ENCODE data around the gene ZNF541. TPM values are rescaled to one million over a fixed set of nuclear protein-coding genes. Genes with fewer than 3 reads are reported as not detected.

Gene ZNF541
- total RNA-seq, 1 experiment from 2014 or later = not detected

GRCh38 chr19:47595944-47596343 is 23.0 kb upstream of the ZNF541 start:
- POLR2A ChIA-PET (ENCODE audit: unreplicated experiment) = no interaction called here
- intact Hi-C loops (cut with micrococcal nuclease; ENCODE audit: unreplicated experiment) = no loop called here
- Histone ChIP-seq H3K9me3 (ENCODE audit: insufficient read depth, low read depth) (no peaks in the 10 kb centered on the region), H3K36me3 (ENCODE audit: low read depth) (no peaks in the 10 kb centered on the region), H3K4me3 (no peak overlapping the region), H3K79me2 (ENCODE audit: low read depth) (no peaks in the 10 kb centered on the region; the same call in 1 of the 2 replicates), H3K4me2 (no peak overlapping the region), H3K27ac (no peak overlapping the region), H2AFZ (no peak overlapping the region), H4K20me1 (ENCODE audit: insufficient read depth) (no peaks in the 10 kb centered on the region), H3K27me3 (ENCODE audit: insufficient read depth, low read depth) (no peaks in the 10 kb centered on the region), H3K9me2 (ENCODE audit: insufficient read depth) (no peaks in the 10 kb centered on the region), H3F3A (ENCODE audit: insufficient read depth, low read depth) (peaks cover 30% of the 10 kb centered on the region), H3K4me1 (replicated peaks; ENCODE audit: insufficient read depth) (peaks cover 18% of the 10 kb centered on the region)
- no TSS peak for BruUV-seq (replicated peaks)
- TF ChIP-seq CTCF (conservative IDR thresholded peaks at IDR 0.05) (no peak), EZH2 (IDR thresholded peaks at IDR 0.05; ENCODE audit: low read depth) (no peak)
- DNase-seq = no peak
- CTCF ChIA-PET = no interaction called here

- ChIA-PET POLR2A (ENCODE audit: unreplicated experiment) (no interaction called here), CTCF (no interaction called here)
Observed at GRCh38 chr19:47593860-47594259, 20.9 kb upstream of the ZNF541 start.

GRCh38 chr19:47589824-47590223 is 16.9 kb upstream of the ZNF541 start:
- Histone ChIP-seq H3K9me3 (ENCODE audit: insufficient read depth, low read depth) (peaks cover 4% of the 10 kb centered on the region; the same call in 1 of the 2 replicates), H4K20me1 (ENCODE audit: insufficient read depth) (no peaks in the 10 kb centered on the region), H3K4me3 (no peak overlapping the region), H3K27me3 (ENCODE audit: insufficient read depth, low read depth) (no peaks in the 10 kb centered on the region), H3F3A (ENCODE audit: insufficient read depth, low read depth) (no peaks in the 10 kb centered on the region; the same call in 1 of the 2 replicates), H3K9me2 (ENCODE audit: insufficient read depth) (no peaks in the 10 kb centered on the region), H3K4me2 (no peak overlapping the region), H2AFZ (no peak overlapping the region), H3K79me2 (ENCODE audit: low read depth) (no peaks in the 10 kb centered on the region), H3K36me3 (ENCODE audit: low read depth) (no peaks in the 10 kb centered on the region), H3K27ac (no peak overlapping the region), H3K4me1 (replicated peaks; ENCODE audit: insufficient read depth) (0 out of 2 replicates have a peak, but pooled peaks cover 3% of the 10 kb centered on the region)
- POLR2A ChIA-PET (ENCODE audit: unreplicated experiment) = no interaction called here
- no TSS peak for BruUV-seq (replicated peaks)
- intact Hi-C loops (cut with micrococcal nuclease; ENCODE audit: unreplicated experiment) = no loop called here
- CTCF ChIA-PET = no interaction called here
- DNase-seq = no peak
- TF ChIP-seq CTCF (conservative IDR thresholded peaks at IDR 0.05) = no peak
- no peak for TF ChIP-seq EZH2 (IDR thresholded peaks at IDR 0.05; ENCODE audit: low read depth)

More at GRCh38 chr19:47593860-47594259, 20.9 kb upstream of the ZNF541 start:
- H3K9me2 ChIP-seq (ENCODE audit: insufficient read depth) = no peaks in the 10 kb centered on the region
- no peaks in the 10 kb centered on the region for H3K36me3 ChIP-seq (ENCODE audit: low read depth)
- BruUV-seq (replicated peaks) = no TSS peak
- H3K9me3 ChIP-seq (ENCODE audit: insufficient read depth, low read depth) = no peaks in the 10 kb centered on the region
- peaks cover 13% of the 10 kb centered on the region for H3F3A ChIP-seq (ENCODE audit: insufficient read depth, low read depth)
- H3K79me2 ChIP-seq (ENCODE audit: low read depth) = no peaks in the 10 kb centered on the region
- H3K27me3 ChIP-seq (ENCODE audit: insufficient read depth, low read depth) = no peaks in the 10 kb centered on the region
- no peak overlapping the region for H3K27ac ChIP-seq
- no peak for DNase-seq
- H3K4me2 ChIP-seq = no peak overlapping the region
- TF ChIP-seq EZH2 (IDR thresholded peaks at IDR 0.05; ENCODE audit: low read depth) (no peak), CTCF (conservative IDR thresholded peaks at IDR 0.05) (no peak)
- H4K20me1 ChIP-seq (ENCODE audit: insufficient read depth) = no peaks in the 10 kb centered on the region
- H3K4me3 ChIP-seq = no peak overlapping the region
- H3K4me1 ChIP-seq (replicated peaks; ENCODE audit: insufficient read depth) = peaks cover 9% of the 10 kb centered on the region
- no peak overlapping the region for H2AFZ ChIP-seq
- intact Hi-C loops (cut with micrococcal nuclease; ENCODE audit: unreplicated experiment) = no loop called here
